BLaER1 (cell line): ENCODE results near the gene LRRC4C.

Source experiments
- H3K27ac ChIP-seq: shearing (Covaris generic); formaldehyde crosslinking; 2 replicates; pipeline ENCODE4 v1.8.1; 2022
- H3K27me3 ChIP-seq: shearing (Covaris generic); formaldehyde crosslinking; 2 replicates; pipeline ENCODE4 v1.8.1; 2022
- H3K36me3 ChIP-seq: shearing (Covaris generic); formaldehyde crosslinking; 2 replicates; pipeline ENCODE4 v1.8.1; 2022
- H3K4me1 ChIP-seq: shearing (Covaris generic); formaldehyde crosslinking; 2 replicates; pipeline ENCODE4 v1.8.1; 2022
- H3K4me2 ChIP-seq: shearing (Covaris generic); formaldehyde crosslinking; 2 replicates; pipeline ENCODE4 v1.8.1; 2022
- H3K4me3 ChIP-seq: shearing (Covaris generic); formaldehyde crosslinking; 2 replicates; pipeline ENCODE4 v1.8.1; 2022
- H3K9ac ChIP-seq: shearing (Covaris generic); formaldehyde crosslinking; 2 replicates; pipeline ENCODE4 v1.8.1; 2022
- H3K9me3 ChIP-seq: shearing (Covaris generic); formaldehyde crosslinking; 2 replicates; pipeline ENCODE4 v1.8.1; 2022
- H4K20me1 ChIP-seq: shearing (Covaris generic); formaldehyde crosslinking; 2 replicates; pipeline ENCODE4 v1.8.1; 2022
- Cebpa-rat ChIP-seq: shearing (Covaris generic); IDR thresholded peaks from 2 replicates; pipeline ENCODE4 v1.8.1; 2022

The LRRC4C gene

GRCh38 chr11:41018224-41018623 is 441.2 kb downstream of the LRRC4C start:
- H3K27ac ChIP-seq = no peak overlapping the region
- H3K27me3 ChIP-seq = no peaks in the 10 kb centered on the region
- H3K4me2 ChIP-seq = no peak overlapping the region
- H3K4me1 ChIP-seq = no peaks in the 10 kb centered on the region
- no peak overlapping the region for H3K9ac ChIP-seq
- H4K20me1 ChIP-seq = no peaks in the 10 kb centered on the region
- H3K9me3 ChIP-seq = no peaks in the 10 kb centered on the region
- H3K36me3 ChIP-seq = no peaks in the 10 kb centered on the region
- no peak for TF ChIP-seq Cebpa-rat
- H3K4me3 ChIP-seq = no peak overlapping the region

GRCh38 chr11:41010361-41011050 is 448.9 kb downstream of the LRRC4C start:
- Histone ChIP-seq H3K9me3 (no peaks in the 10 kb centered on the region), H3K36me3 (no peaks in the 10 kb centered on the region), H3K4me2 (no peak overlapping the region), H3K4me3 (no peak overlapping the region), H3K27ac (no peak overlapping the region), H3K27me3 (no peaks in the 10 kb centered on the region), H3K4me1 (no peaks in the 10 kb centered on the region), H4K20me1 (no peaks in the 10 kb centered on the region), H3K9ac (no peak overlapping the region)
- no peak for TF ChIP-seq Cebpa-rat

GRCh38 chr11:41005986-41006385 is 453.5 kb downstream of the LRRC4C start:
- no peak overlapping the region for H3K4me3 ChIP-seq
- no peak overlapping the region for H3K27ac ChIP-seq
- no peaks in the 10 kb centered on the region for H3K9me3 ChIP-seq
- no peak overlapping the region for H3K4me2 ChIP-seq
- no peaks in the 10 kb centered on the region for H3K36me3 ChIP-seq
- H3K9ac ChIP-seq = no peak overlapping the region
- no peaks in the 10 kb centered on the region for H3K27me3 ChIP-seq
- H4K20me1 ChIP-seq = no peaks in the 10 kb centered on the region
- no peak for TF ChIP-seq Cebpa-rat
- H3K4me1 ChIP-seq = no peaks in the 10 kb centered on the region

GRCh38 chr11:41003339-41004282 is 455.8 kb downstream of the LRRC4C start:
- no peaks in the 10 kb centered on the region for H3K4me1 ChIP-seq
- no peaks in the 10 kb centered on the region for H3K27me3 ChIP-seq
- H4K20me1 ChIP-seq = no peaks in the 10 kb centered on the region
- H3K4me3 ChIP-seq = no peak overlapping the region
- H3K9me3 ChIP-seq = no peaks in the 10 kb centered on the region
- no peak overlapping the region for H3K4me2 ChIP-seq
- no peaks in the 10 kb centered on the region for H3K36me3 ChIP-seq
- no peak for TF ChIP-seq Cebpa-rat
- no peak overlapping the region for H3K9ac ChIP-seq
- H3K27ac ChIP-seq = no peak overlapping the region

- Histone ChIP-seq H3K4me1 (no peaks in the 10 kb centered on the region), H3K27ac (no peak overlapping the region), H3K27me3 (no peaks in the 10 kb centered on the region), H3K4me3 (no peak overlapping the region), H3K9me3 (no peaks in the 10 kb centered on the region), H4K20me1 (no peaks in the 10 kb centered on the region), H3K4me2 (no peak overlapping the region), H3K36me3 (no peaks in the 10 kb centered on the region), H3K9ac (no peak overlapping the region)
- TF ChIP-seq Cebpa-rat = no peak
These were observed 460.5 kb downstream of the LRRC4C start for GRCh38 chr11:40998920-40999319.

- no peak for TF ChIP-seq Cebpa-rat
- Histone ChIP-seq H3K27ac (no peak overlapping the region), H3K4me1 (no peaks in the 10 kb centered on the region), H3K4me2 (no peak overlapping the region), H3K36me3 (no peaks in the 10 kb centered on the region), H3K27me3 (no peaks in the 10 kb centered on the region), H3K9ac (no peak overlapping the region), H3K9me3 (no peaks in the 10 kb centered on the region), H3K4me3 (no peak overlapping the region), H4K20me1 (no peaks in the 10 kb centered on the region)
These were observed 471.5 kb downstream of the LRRC4C start for GRCh38 chr11:40987776-40988435.

- Histone ChIP-seq H3K9ac (no peak overlapping the region), H3K36me3 (no peaks in the 10 kb centered on the region), H3K4me1 (no peaks in the 10 kb centered on the region), H3K27ac (no peak overlapping the region), H4K20me1 (no peaks in the 10 kb centered on the region), H3K4me2 (no peak overlapping the region), H3K4me3 (no peak overlapping the region), H3K27me3 (no peaks in the 10 kb centered on the region), H3K9me3 (no peaks in the 10 kb centered on the region)
- no peak for TF ChIP-seq Cebpa-rat
These were observed 473.1 kb downstream of the LRRC4C start for GRCh38 chr11:40986320-40986719.

- Histone ChIP-seq H3K4me3 (no peak overlapping the region), H3K4me1 (no peaks in the 10 kb centered on the region), H3K36me3 (no peaks in the 10 kb centered on the region), H3K27ac (no peak overlapping the region), H3K9ac (no peak overlapping the region), H4K20me1 (no peaks in the 10 kb centered on the region), H3K9me3 (peaks cover 18% of the 10 kb centered on the region), H3K27me3 (no peaks in the 10 kb centered on the region), H3K4me2 (no peak overlapping the region)
- no peak for TF ChIP-seq Cebpa-rat
These were observed 484.4 kb downstream of the LRRC4C start for GRCh38 chr11:40975076-40975475.

- TF ChIP-seq Cebpa-rat = no peak
- Histone ChIP-seq H3K4me2 (no peak overlapping the region), H4K20me1 (no peaks in the 10 kb centered on the region), H3K27me3 (no peaks in the 10 kb centered on the region), H3K9ac (no peak overlapping the region), H3K36me3 (no peaks in the 10 kb centered on the region), H3K4me1 (no peaks in the 10 kb centered on the region), H3K27ac (no peak overlapping the region), H3K4me3 (no peak overlapping the region), H3K9me3 (peaks cover 18% of the 10 kb centered on the region)
These were observed 485.2 kb downstream of the LRRC4C start for GRCh38 chr11:40974186-40974795.
